ENCODE results near the gene ZDHHC5. TPM values are rescaled to one million over a fixed set of nuclear protein-coding genes. Genes with fewer than 3 reads are reported as not detected.

The ZDHHC5 gene
- total RNA-seq, 1 experiment from 2014 or later = 72.2 TPM

DNA sequence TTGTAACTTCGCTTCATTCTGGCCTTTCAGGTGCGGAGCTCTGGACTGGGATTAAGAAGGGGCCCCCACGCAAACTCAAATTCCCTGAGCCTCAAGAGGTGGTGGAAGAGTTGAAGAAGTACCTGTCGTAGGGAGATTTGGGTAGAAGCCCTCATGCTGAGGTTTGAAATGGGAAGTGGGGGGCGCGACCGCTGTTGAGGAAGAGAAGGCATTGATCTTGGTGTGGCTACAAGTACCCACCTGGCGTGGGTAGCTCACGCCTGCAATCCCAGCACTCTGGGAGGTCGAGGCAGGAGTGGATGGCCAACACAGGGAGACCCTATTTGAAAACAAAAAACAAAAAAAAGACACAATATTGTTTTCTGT is 74.2 kb downstream of the ZDHHC5 start:
- H3K4me1 Mint-ChIP-seq (ENCODE audit: low read depth, unreplicated experiment) = no peaks in the 10 kb centered on the region
- TF ChIP-seq, protein P1, sequence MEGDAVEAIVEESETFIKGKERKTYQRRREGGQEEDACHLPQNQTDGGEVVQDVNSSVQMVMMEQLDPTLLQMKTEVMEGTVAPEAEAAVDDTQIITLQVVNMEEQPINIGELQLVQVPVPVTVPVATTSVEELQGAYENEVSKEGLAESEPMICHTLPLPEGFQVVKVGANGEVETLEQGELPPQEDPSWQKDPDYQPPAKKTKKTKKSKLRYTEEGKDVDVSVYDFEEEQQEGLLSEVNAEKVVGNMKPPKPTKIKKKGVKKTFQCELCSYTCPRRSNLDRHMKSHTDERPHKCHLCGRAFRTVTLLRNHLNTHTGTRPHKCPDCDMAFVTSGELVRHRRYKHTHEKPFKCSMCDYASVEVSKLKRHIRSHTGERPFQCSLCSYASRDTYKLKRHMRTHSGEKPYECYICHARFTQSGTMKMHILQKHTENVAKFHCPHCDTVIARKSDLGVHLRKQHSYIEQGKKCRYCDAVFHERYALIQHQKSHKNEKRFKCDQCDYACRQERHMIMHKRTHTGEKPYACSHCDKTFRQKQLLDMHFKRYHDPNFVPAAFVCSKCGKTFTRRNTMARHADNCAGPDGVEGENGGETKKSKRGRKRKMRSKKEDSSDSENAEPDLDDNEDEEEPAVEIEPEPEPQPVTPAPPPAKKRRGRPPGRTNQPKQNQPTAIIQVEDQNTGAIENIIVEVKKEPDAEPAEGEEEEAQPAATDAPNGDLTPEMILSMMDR (IDR thresholded peaks at IDR 0.05; ENCODE audit: insufficient read depth in 1 of 2, low read depth in 1 of 2, low read length in 1 of 2, severe bottlenecking in 1 of 2, unreplicated experiment in 1 of 2) = no peak
- no peaks in the 10 kb centered on the region for H3K9me3 ChIP-seq
- no peaks in the 10 kb centered on the region for H3K9me3 Mint-ChIP-seq (ENCODE audit: unreplicated experiment)
- intact Hi-C loops (cut with micrococcal nuclease; ENCODE audit: unreplicated experiment) = no loop called here
- H3K27me3 ChIP-seq (replicated peaks; ENCODE audit: control insufficient read depth, insufficient read depth, low read length) = no peaks in the 10 kb centered on the region
- peak overlapping the region; percentile 83 for H3K4me3 ChIP-seq (ENCODE audit: low read depth, low read length)
- H3K36me3 Mint-ChIP-seq (ENCODE audit: insufficient read depth, unreplicated experiment) = peaks cover 88% of the 10 kb centered on the region
- H3K36me3 ChIP-seq (ENCODE audit: control insufficient read depth, insufficient read depth, low read length) = peaks cover 8% of the 10 kb centered on the region; the same call in 1 of the 2 replicates
- peak overlapping the region; percentile 98 for H3K27ac Mint-ChIP-seq (ENCODE audit: unreplicated experiment)
- POLR2A ChIA-PET = interaction anchor here (0.8 to 1.7 kb wide), 8 partner anchors 9 to 88 kb away, joined by 3 to 15 read pairs (median 9); partner anchors contain the start of genes BTBD18, CTNND1, MED19 and TMX2
- peak overlapping the region; percentile 94 for H3K4me3 Mint-ChIP-seq (ENCODE audit: unreplicated experiment)
- no peaks in the 10 kb centered on the region for H3K27me3 Mint-ChIP-seq (ENCODE audit: insufficient read depth, unreplicated experiment)
- peaks cover 5% of the 10 kb centered on the region for H3K4me1 ChIP-seq
- CTCF ChIA-PET = interaction anchor here (1.3 to 1.9 kb wide), 3 partner anchors 9 to 80 kb away, joined by 3 to 14 read pairs (median 6); partner anchors contain the start of gene BTBD18
- no peak for DNase-seq
- BruUV-seq (replicated peaks) = TSS peak; percentile 63

DNA sequence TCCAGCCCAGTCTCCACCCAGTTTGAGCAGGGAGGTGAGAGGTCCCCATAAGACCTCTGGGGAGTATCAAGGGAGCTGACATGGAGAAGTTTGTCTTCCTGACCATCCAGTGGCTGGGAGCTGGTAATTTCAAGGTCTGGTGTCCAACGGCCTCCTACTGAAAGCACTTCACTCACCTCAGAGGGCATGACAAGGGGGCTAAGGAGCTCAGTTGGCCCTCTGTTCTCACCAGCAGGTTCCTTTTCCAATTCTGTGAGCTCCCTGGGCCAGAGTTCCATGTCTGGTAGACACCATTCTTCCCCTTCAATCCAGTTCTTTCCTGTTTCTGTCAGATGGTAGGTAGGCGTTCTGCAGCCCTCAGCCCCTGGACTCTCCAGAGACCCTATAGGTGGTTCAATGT is 76.4 kb downstream of the ZDHHC5 start:
- H3K27me3 ChIP-seq (replicated peaks; ENCODE audit: control insufficient read depth, insufficient read depth, low read length) = no peaks in the 10 kb centered on the region
- no TSS peak for BruUV-seq (replicated peaks)
- Mint-ChIP-seq H3K4me1 (ENCODE audit: low read depth, unreplicated experiment) (no peaks in the 10 kb centered on the region), H3K4me3 (ENCODE audit: unreplicated experiment) (no peak overlapping the region), H3K27me3 (ENCODE audit: insufficient read depth, unreplicated experiment) (no peaks in the 10 kb centered on the region), H3K27ac (ENCODE audit: unreplicated experiment) (no peak overlapping the region), H3K36me3 (ENCODE audit: insufficient read depth, unreplicated experiment) (peaks cover 73% of the 10 kb centered on the region), H3K9me3 (ENCODE audit: unreplicated experiment) (no peaks in the 10 kb centered on the region)
- CTCF ChIA-PET = no interaction called here
- intact Hi-C loops (cut with micrococcal nuclease; ENCODE audit: unreplicated experiment) = no loop called here
- peaks cover 4% of the 10 kb centered on the region; the same call in 1 of the 2 replicates for H3K36me3 ChIP-seq (ENCODE audit: control insufficient read depth, insufficient read depth, low read length)
- POLR2A ChIA-PET = interaction anchor here (0.5 kb wide), 1 partner anchor 13 kb away, joined by 6 read pairs; no protein-coding TSS in a partner anchor
- TF ChIP-seq, protein P1 (IDR thresholded peaks at IDR 0.05; ENCODE audit: insufficient read depth in 1 of 2, low read depth in 1 of 2, low read length in 1 of 2, severe bottlenecking in 1 of 2, unreplicated experiment in 1 of 2) = no peak
- no peak overlapping the region for H3K4me3 ChIP-seq (ENCODE audit: low read depth, low read length)
- no peak for DNase-seq
- H3K4me1 ChIP-seq = peaks cover 5% of the 10 kb centered on the region
- no peaks in the 10 kb centered on the region for H3K9me3 ChIP-seq

DNA sequence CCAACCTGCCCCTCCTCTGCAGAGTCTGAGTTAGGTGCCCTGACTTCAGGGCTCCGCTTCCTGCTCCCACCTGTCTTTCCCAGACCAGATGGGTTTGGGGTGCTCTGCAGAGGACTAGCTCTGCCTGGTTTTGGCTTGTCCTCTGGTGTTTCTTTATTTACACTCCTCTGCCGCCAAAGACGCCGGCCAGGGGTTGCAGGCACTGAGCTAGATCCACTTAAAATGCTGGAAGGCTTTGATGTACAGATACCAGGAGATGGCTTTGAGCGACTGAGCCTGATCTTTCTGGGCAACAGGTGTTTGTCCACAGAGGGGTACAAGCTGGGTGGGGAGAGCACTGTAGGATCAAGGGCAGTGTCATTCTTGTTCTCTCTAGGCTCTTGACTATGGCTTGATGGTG is 77.3 kb downstream of the ZDHHC5 start:
- Mint-ChIP-seq H3K4me1 (ENCODE audit: low read depth, unreplicated experiment) (no peaks in the 10 kb centered on the region), H3K9me3 (ENCODE audit: unreplicated experiment) (no peaks in the 10 kb centered on the region), H3K27ac (ENCODE audit: unreplicated experiment) (no peak overlapping the region), H3K36me3 (ENCODE audit: insufficient read depth, unreplicated experiment) (peaks cover 65% of the 10 kb centered on the region), H3K27me3 (ENCODE audit: insufficient read depth, unreplicated experiment) (no peaks in the 10 kb centered on the region), H3K4me3 (ENCODE audit: unreplicated experiment) (no peak overlapping the region)
- TF ChIP-seq, protein P1 (IDR thresholded peaks at IDR 0.05; ENCODE audit: insufficient read depth in 1 of 2, low read depth in 1 of 2, low read length in 1 of 2, severe bottlenecking in 1 of 2, unreplicated experiment in 1 of 2) = no peak
- no peak overlapping the region for H3K4me3 ChIP-seq (ENCODE audit: low read depth, low read length)
- peaks cover 5% of the 10 kb centered on the region for H3K4me1 ChIP-seq
- H3K27me3 ChIP-seq (replicated peaks; ENCODE audit: control insufficient read depth, insufficient read depth, low read length) = no peaks in the 10 kb centered on the region
- ChIA-PET POLR2A (no interaction called here), CTCF (interaction anchor here (0.6 kb wide), 1 partner anchor 12 kb away, joined by 5 read pairs; no protein-coding TSS in a partner anchor)
- no peak for DNase-seq
- BruUV-seq (replicated peaks) = no TSS peak
- no peaks in the 10 kb centered on the region for H3K9me3 ChIP-seq
- intact Hi-C loops (cut with micrococcal nuclease; ENCODE audit: unreplicated experiment) = no loop called here
- H3K36me3 ChIP-seq (ENCODE audit: control insufficient read depth, insufficient read depth, low read length) = peaks cover 4% of the 10 kb centered on the region; the same call in 1 of the 2 replicates
